Gastroesophageal sphincter (tissue), 4 donors: ENCODE results near the gene DUSP11. TPM values are rescaled to one million over a fixed set of nuclear protein-coding genes. Genes with fewer than 3 reads are reported as not detected.

ENCODE experiments used
- ATAC-seq: fragments of 150-250 bp; one replicate; pipeline ENCODE4 v1.9.1; 2016; ENCODE audit warnings: mild to moderate bottlenecking, moderate library complexity
- H3K27ac ChIP-seq, 4 donors: fragments of 200-600 bp; sonication (generic) in 3 of 4; 1 replicate in 3 of 4; 2 replicates in 1 of 4; pipeline ENCODE4 v1.5.1; 2016 to 2019
- H3K27me3 ChIP-seq: fragments of 200-600 bp; sonication (generic); one replicate; pipeline ENCODE4 v1.5.1; 2019
- H3K36me3 ChIP-seq, 2 donors: fragments of 200-600 bp; sonication (generic); one replicate each; pipeline ENCODE4 v1.5.1; 2019; ENCODE audit warnings: control low read depth in 1 of 2
- H3K4me1 ChIP-seq, 3 donors: fragments of 200-600 bp; sonication (generic); 1 replicate in 2 of 3; 2 replicates in 1 of 3; pipeline ENCODE4 v1.5.1; 2016 to 2019; ENCODE audit warnings: control low read depth in 2 of 3
- H3K4me3 ChIP-seq, 2 donors: fragments of 200-600 bp; sonication (generic); one replicate each; pipeline ENCODE4 v1.5.1; 2019; ENCODE audit warnings: mild to moderate bottlenecking in 1 of 2, moderate library complexity in 1 of 2
- H3K9me3 ChIP-seq, 3 donors: fragments of 200-600 bp; sonication (generic); one replicate each; pipeline ENCODE4 v1.5.1; 2017 to 2019; ENCODE audit warnings: control low read depth in 2 of 3
- CTCF ChIP-seq, 4 experiments: fragments of 200-600 bp in 2 of 4; fragments of 450-650 bp in 2 of 4; sonication (generic) in 1 of 4; IDR thresholded peaks; one replicate each; pipeline ENCODE4 v1.5.1; 2017 to 2019; ENCODE audit warnings: antibody characterized with exemption in 4 of 4, mild to moderate bottlenecking in 2 of 4, moderate library complexity in 2 of 4
- EP300 ChIP-seq: sonication (generic); formaldehyde crosslinking; IDR thresholded peaks from one replicate; pipeline ENCODE4 v1.6.1; 2017; ENCODE audit warnings: antibody characterized with exemption, mild to moderate bottlenecking
- POLR2A ChIP-seq, 2 donors: fragments of 450-650 bp; IDR thresholded peaks; one replicate each; pipeline ENCODE4 v1.6.1; 2017; ENCODE audit warnings: antibody characterized with exemption in 2 of 2, mild to moderate bottlenecking in 2 of 2, moderate library complexity in 1 of 2
- POLR2AphosphoS5 ChIP-seq: sonication (generic); formaldehyde crosslinking; IDR thresholded peaks from one replicate; pipeline ENCODE4 v1.6.1; 2017; ENCODE audit warnings: antibody characterized with exemption
- WGBS, 2 donors: methylation state at CpG; one replicate each; pipeline ENCODE4 v1.1.5; 2018; ENCODE audit warnings: low coverage in 1 of 2; 5-methylcytosine and 5-hydroxymethylcytosine counted together
- total RNA-seq, 4 donors: library from RNA; depleted of rRNA; stranded (reverse); fragments of >200 nt; gene quantifications; one replicate each; pipeline ENCODE4 v1.1.0, GENCODE V29; 2016

The DUSP11 gene
- total RNA-seq, 4 donors from 2014 or later: 19.6 to 25.8 (median 25.1) TPM

DNA sequence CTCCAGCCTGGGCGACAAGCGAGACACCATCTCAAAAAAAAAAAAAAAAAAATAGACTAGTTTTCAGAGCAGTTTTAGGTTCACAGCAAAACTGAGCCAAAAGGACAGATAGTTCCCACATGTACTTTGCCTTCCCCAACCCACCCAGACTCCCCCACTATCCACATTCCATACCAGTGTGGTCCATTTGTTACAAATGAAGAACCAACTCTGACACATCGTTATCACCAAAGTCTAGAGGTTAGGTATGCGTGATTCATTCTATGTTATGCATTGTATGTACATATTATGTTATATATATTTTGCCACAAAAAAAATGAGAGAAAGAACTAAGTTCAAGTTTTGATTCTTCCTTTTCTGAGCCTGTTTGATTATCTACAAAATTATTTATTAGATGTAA is 3.5 kb downstream of the DUSP11 start:
- no peaks in the 10 kb centered on the region for H3K27me3 ChIP-seq
- H3K27ac ChIP-seq: no peak overlapping the region
- TF ChIP-seq POLR2A (IDR thresholded peaks at IDR 0.05) (no peak), CTCF (IDR thresholded peaks at IDR 0.05) (no peak), POLR2AphosphoS5 (no peak), EP300 (no peak)
- H3K9me3 ChIP-seq: no peaks in the 10 kb centered on the region
- no peak for ATAC-seq
- no peak overlapping the region for H3K4me3 ChIP-seq
- peaks cover 3 to 33% (median 8%) of the 10 kb centered on the region in 3 donors for H3K4me1 ChIP-seq
- peaks cover 4 to 66% of the 10 kb centered on the region in 2 donors for H3K36me3 ChIP-seq
- 84 to 94% methylated on average over 2 of the region's 4 CpGs for WGBS, 2 donors

GRCh38 chr2:73772819-73773218 is 7.1 kb downstream of the DUSP11 start:
- Histone ChIP-seq H3K4me1 (peaks cover 0 to 11% (median 0%) of the 10 kb centered on the region in 3 donors), H3K27me3 (no peaks in the 10 kb centered on the region), H3K36me3 (peaks cover 4 to 99% of the 10 kb centered on the region in 2 donors), H3K4me3 (no peak overlapping the region), H3K27ac (no peak overlapping the region), H3K9me3 (no peaks in the 10 kb centered on the region)
- TF ChIP-seq POLR2A (IDR thresholded peaks at IDR 0.05) (no peak), EP300 (no peak), CTCF (IDR thresholded peaks at IDR 0.05) (no peak), POLR2AphosphoS5 (no peak)
- no peak for ATAC-seq

GRCh38 chr2:73770725-73771124 is 9.2 kb downstream of the DUSP11 start:
- ATAC-seq: no peak
- WGBS, 2 donors: 85 to 100% methylated on average over 2 to 3 of the region's 3 CpGs
- Histone ChIP-seq H3K9me3 (no peaks in the 10 kb centered on the region), H3K4me3 (no peak overlapping the region), H3K4me1 (no peaks in the 10 kb centered on the region), H3K27me3 (no peaks in the 10 kb centered on the region), H3K36me3 (peaks cover 4 to 98% of the 10 kb centered on the region in 2 donors), H3K27ac (no peak overlapping the region)
- TF ChIP-seq POLR2A (IDR thresholded peaks at IDR 0.05): no peak
- TF ChIP-seq EP300: no peak
- TF ChIP-seq CTCF (IDR thresholded peaks at IDR 0.05): no peak
- no peak for TF ChIP-seq POLR2AphosphoS5

GRCh38 chr2:73766994-73767393 is 12.9 kb downstream of the DUSP11 start:
- Histone ChIP-seq H3K4me1 (no peaks in the 10 kb centered on the region), H3K36me3 (peaks cover 0 to 98% of the 10 kb centered on the region in 2 donors), H3K9me3 (no peaks in the 10 kb centered on the region), H3K27ac (no peak overlapping the region), H3K4me3 (no peak overlapping the region), H3K27me3 (no peaks in the 10 kb centered on the region)
- TF ChIP-seq POLR2A (IDR thresholded peaks at IDR 0.05) (no peak), CTCF (IDR thresholded peaks at IDR 0.05) (no peak), EP300 (no peak), POLR2AphosphoS5 (no peak)
- no peak for ATAC-seq
- WGBS, 2 donors: 85 to 86% methylated on average over 4 of the region's 4 CpGs

DNA sequence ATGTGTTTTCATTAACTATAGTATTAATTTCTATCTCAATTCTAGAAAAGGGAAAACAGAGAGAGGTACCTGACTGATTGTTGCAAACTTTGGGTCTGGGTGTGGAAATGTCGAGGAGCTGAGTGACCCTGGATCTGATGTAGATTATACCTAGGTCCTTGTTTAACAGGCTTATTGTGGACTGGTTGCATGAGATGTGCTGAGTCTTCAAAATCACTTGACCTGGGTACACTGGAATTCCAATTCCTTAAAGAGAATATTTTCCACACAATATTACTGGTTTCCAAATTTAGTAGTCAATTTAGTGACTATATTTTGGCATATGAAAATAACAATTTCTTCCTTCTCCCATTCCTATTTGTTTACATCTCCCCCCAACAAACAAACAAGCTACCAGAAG is 13.6 kb downstream of the DUSP11 start:
- no peak for ATAC-seq
- no peaks in the 10 kb centered on the region for H3K27me3 ChIP-seq
- TF ChIP-seq POLR2A (IDR thresholded peaks at IDR 0.05) (no peak), CTCF (IDR thresholded peaks at IDR 0.05) (no peak), POLR2AphosphoS5 (no peak), EP300 (no peak)
- peaks cover 0 to 98% of the 10 kb centered on the region in 2 donors for H3K36me3 ChIP-seq
- no peak overlapping the region for H3K27ac ChIP-seq
- H3K4me1 ChIP-seq: no peaks in the 10 kb centered on the region
- H3K9me3 ChIP-seq: no peaks in the 10 kb centered on the region
- no peak overlapping the region for H3K4me3 ChIP-seq
- 100% methylated on average over 1 of the region's 1 CpG for WGBS, 2 donors
